GM21576 (cell line): Measurements from ENCODE around the gene MMP15.

Experiments used
- ATAC-seq: cut with Tn5 transposase; IDR thresholded peaks from one replicate; pipeline ENCODE4 v1.9.1; 2021; ENCODE audit warnings: mild to moderate bottlenecking, moderate library complexity; ENCODE audit not compliant: unreplicated experiment

The MMP15 gene

GRCh38 chr16:58034774-58035173, 9.2 kb downstream of the MMP15 start:
- ATAC-seq: no peak

GRCh38 chr16:58035356-58036170, 10.0 kb downstream of the MMP15 start:
- no peak for ATAC-seq

GRCh38 chr16:58036943-58037342, 11.4 kb downstream of the MMP15 start:
- no peak for ATAC-seq

- no peak for ATAC-seq
Measured at GRCh38 chr16:58037365-58038057, 12.0 kb downstream of the MMP15 start.

- no peak for ATAC-seq
Measured at GRCh38 chr16:58038219-58038641, 12.7 kb downstream of the MMP15 start.

- no peak for ATAC-seq
Measured at GRCh38 chr16:58039829-58040495, 14.4 kb downstream of the MMP15 start.

DNA sequence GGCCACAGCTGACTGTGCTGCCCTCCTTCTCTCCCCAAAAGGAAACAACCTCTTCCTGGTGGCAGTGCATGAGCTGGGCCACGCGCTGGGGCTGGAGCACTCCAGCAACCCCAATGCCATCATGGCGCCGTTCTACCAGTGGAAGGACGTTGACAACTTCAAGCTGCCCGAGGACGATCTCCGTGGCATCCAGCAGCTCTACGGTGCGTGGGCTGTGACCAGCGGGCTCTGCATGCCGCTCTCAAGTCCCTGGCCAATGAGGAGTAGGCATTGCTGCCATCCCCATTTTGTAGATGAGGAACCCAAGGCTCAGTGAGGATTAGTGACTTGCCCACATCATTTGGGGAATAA, 14.9 kb downstream of the MMP15 start:
- ATAC-seq: no peak

DNA sequence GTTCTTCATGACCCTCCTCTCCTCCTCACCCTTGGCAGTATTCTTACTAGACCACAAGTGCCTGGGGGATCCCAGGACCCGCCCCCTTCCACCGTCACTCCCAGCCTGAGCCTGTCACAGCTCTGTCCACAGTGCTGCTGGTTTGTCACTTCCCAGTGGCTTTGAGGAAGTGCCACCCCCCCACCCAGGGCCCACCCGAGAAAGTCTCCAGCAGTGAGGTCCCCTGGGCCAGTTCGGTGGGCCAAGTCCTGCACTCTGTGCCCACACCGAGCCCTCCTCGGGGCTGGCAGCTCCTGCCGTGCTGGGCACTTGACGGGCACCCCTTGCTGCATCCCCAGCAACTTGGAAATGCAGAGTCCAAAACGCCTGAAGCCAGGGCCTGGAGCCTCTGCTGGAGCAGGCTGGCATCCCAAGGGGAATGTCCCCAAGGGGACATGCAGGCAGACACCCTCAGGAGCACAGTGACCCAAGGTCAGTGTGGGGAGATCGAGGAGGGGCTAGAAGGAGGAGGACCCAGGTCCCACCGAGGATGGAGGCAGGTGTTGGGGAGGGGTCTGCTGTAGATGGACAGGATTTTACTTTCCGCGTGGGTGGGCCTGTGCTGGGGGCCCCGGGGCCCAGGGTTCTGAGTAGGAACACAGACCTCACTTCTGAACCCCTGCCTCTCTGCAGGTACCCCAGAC, 15.5 kb downstream of the MMP15 start:
- ATAC-seq: no peak

- no peak for ATAC-seq
Measured at GRCh38 chr16:58041628-58041955, 16.0 kb downstream of the MMP15 start.

DNA sequence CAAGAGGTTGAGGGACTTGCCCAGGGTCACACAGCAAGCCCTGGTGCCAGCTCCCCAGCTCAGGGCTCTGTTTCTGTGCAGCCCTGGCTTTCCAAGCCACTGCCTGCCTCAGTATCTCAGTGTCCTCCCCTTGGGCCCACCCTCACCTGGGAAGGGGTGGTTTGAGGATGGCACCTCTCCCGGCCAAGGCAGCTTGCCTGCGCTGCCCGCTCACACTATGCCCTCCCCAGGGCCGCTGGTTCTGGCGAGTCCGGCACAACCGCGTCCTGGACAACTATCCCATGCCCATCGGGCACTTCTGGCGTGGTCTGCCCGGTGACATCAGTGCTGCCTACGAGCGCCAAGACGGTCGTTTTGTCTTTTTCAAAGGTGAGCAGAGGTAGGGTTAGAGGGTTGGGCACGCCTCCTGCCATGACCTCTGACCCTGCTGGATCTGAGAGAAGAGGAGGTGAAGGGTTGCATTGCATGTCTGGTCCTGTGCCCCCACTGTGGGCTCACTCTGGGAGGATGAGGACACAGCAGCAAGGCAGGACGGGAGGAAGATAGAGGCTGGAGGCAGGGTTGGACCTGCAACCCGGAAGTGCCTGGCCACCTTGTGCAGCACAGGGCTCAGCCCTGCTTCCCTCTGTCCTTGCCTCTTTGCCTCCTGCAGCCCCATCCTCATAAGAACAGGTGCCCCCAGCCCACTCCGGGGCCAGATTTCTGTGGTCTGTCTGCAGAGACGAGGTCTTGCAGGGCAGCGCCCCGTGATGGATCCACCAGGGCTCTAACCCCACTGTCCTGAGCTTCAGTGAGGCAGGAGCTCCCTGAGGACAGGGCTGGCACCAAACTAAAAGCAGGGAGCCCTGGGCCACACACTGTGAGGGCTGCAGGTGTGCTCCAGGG, 16.7 kb downstream of the MMP15 start:
- no peak for ATAC-seq

DNA sequence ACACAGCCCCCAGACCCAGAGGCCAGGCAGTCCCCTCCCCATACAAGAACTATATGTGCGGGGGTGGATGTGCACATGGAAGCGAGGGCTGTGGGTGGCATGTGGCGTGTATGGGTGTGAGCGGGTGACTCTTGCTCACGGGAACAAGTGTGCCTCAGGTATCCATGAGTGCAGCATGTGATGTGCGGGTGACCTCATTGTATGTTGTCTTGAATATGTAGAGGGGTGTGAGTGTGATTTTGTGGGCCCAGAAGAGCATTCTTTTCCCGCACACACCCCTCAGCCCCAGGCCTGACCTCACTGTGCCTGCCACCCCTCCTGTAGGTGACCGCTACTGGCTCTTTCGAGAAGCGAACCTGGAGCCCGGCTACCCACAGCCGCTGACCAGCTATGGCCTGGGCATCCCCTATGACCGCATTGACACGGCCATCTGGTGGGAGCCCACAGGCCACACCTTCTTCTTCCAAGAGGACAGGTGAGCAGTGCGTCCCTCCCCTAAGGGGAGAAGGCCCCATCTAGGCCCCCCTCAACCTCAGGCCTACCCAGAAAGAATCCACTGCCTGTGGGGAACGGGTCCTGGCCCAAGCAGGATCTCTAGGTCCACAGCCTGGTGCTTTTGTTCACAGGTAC, 17.4 kb downstream of the MMP15 start:
- no peak for ATAC-seq

- ATAC-seq: no peak
Measured at GRCh38 chr16:58043571-58044155, 18.1 kb downstream of the MMP15 start.

DNA sequence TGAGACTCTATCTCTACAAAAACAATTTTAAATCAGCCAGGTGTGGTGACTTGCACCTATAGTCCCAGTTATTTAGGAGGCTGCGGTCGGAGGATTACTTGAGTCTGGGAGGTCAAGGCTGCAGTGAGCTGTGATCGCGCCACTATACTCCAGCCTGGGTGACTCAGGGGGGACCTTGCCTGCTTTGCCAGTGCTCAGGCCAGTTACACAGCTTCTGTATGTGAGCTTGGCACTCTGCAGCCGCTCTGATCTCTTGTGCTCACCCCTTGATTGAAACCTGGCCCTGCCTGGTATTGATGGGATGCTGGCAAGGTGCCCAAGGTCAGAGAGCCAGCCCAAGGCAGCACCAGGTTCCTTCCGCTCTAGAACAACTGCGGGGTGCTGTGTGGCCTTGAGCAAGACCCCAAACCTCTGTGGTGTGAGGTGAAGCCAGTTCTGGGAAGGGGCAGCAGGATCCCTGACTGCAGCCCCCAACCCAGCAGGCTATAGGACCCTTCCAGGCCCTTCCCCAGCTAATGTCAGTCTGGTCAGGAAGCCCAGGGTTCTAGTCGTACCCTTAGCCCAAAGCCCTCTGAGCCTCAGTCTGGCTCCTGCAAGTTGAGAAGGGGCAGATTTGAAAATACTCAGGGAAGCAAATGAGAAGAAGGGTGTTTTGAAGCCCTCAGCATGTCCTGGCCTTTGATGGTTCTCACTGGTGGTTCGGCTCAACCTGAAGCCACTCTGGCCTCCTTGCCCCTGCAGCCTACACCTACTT, 18.9 kb downstream of the MMP15 start:
- no peak for ATAC-seq

DNA sequence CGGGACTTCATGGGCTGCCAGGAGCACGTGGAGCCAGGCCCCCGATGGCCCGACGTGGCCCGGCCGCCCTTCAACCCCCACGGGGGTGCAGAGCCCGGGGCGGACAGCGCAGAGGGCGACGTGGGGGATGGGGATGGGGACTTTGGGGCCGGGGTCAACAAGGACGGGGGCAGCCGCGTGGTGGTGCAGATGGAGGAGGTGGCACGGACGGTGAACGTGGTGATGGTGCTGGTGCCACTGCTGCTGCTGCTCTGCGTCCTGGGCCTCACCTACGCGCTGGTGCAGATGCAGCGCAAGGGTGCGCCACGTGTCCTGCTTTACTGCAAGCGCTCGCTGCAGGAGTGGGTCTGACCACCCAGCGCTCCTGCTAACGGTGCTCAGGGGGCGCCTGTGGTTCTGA, 19.5 kb downstream of the MMP15 start:
- no peak for ATAC-seq

DNA sequence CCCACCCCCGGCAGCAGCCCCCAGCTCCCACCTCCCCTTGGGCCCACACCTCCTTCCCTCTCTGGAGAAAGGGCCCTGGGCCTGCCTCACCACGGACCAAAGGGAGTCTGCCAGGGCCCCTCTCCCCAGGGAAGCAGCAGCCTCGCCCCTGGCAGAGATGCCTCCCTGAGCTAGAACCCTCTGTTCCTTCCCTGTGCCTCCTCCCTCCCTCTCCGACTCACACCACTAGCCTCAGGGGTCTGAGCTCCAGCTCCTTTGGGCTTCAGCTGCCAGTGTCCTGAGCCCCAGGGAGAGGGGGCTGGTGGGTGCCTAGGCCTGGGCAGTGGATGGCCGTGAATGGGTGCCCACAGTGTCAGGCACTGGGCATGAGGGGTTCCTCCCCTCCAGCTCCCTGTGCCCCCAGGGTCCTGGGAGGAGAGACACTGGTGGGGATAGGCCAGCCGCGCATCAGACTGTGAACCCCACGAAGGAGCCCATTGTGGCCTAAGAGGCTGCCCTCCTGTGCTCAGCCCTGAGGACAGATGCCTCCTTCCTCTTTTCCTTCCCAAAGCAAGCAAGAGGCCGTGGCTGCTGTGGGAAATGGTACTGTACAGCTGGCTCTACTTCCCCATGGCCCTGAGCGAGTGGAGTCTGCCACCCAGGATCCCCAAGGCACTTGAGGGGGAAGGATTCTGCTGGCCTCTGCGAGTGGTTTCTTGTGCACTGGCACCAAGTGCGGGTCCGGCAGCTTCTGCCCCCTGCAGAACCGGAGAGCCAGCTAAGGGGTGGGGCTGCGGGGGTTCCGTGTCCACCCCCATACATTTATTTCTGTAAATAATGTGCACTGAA, 20.7 kb downstream of the MMP15 start:
- ATAC-seq: no peak

DNA sequence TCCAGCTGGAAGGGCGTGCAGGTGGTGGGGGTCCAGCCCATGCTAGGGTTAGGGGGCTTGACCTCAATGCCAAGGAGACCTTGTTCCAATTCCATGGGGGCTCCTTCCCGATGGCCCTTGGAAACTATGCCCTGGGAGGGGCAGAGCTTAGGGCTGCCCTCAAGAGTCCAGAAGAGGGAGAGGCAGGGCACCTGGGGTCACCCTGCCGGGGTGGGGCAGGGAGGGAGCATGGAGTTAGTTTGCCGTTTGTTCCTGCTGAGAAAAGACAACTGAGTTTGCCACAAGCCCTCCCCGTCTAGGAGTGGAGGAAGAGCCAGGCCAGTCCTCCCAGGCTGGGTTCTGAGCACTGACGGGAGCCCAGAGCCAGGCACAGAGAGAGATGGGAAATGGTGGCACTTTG, 21.4 kb downstream of the MMP15 start:
- ATAC-seq: no peak

DNA sequence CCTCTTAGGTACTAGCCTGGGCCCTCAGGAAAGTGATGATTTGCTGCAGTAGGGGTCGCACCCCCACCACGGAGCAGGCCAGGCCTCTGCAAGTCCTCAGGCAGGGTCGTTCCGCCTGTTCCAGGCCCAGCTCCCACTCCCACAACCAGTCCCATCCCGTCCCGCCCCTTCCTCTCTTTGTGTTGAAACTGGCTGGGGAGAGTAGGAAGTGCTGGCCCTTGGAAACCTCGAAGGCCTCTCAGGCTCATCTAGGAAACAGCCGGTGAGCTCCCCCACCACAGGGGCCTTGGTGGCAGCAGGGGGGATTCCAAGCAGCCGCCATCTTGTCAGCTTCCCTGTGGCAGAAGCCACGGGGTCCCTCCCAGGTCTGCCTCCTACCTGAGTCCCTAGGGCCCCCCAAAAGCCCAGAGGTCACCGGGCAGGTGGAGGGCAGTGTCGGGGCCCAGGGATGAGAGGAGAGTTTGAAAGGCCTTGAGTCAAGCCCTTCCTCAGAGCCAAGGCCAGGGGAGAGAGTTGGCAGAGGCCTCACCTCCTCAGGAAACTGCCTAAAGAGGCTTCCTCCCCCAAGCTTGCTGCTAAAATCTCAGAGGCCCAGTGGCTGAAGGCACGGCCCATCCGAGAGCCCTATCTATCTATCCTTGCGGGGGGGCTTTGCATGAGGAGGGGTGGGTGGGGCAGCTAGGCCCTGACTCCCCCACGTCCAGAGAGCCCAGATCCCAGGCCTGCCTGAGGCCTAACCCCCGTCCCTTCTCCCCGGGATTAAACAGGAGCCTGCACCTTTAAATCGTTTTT, 22.2 kb downstream of the MMP15 start:
- ATAC-seq: no peak
